DOHH2 (cell line): ENCODE results near the gene BABAM2.

ENCODE experiments used
- H3F3A ChIP-seq: fragments of 200-600 bp; sonication (generic), shearing (Covaris generic); 2 replicates; pipeline ENCODE4 v1.6.0; 2016; ENCODE audit warnings: antibody characterized with exemption, mild to moderate bottlenecking; ENCODE audit not compliant: control insufficient read depth, insufficient read depth
- H3K27ac ChIP-seq: fragments of 200-600 bp; sonication (generic); 2 replicates; pipeline ENCODE4 v1.5.1; 2014; ENCODE audit warnings: low read depth, mild to moderate bottlenecking, low read length, moderate library complexity
- H3K27me3 ChIP-seq: fragments of 200-600 bp; sonication (generic); 2 replicates; pipeline ENCODE4 v1.6.1; 2014; ENCODE audit warnings: mild to moderate bottlenecking, low read length, mixed read lengths; ENCODE audit not compliant: control insufficient read depth
- H3K36me3 ChIP-seq: fragments of 200-600 bp; sonication (generic); 2 replicates; pipeline ENCODE4 v1.6.1; 2014; ENCODE audit warnings: mild to moderate bottlenecking, low read length, moderate library complexity, mixed read lengths; ENCODE audit not compliant: control insufficient read depth
- H3K4me1 ChIP-seq: fragments of 200-600 bp; sonication (generic); 2 replicates; pipeline ENCODE4 v1.6.1; 2014; ENCODE audit warnings: mild to moderate bottlenecking, low read length, mixed read lengths; ENCODE audit not compliant: control insufficient read depth
- H3K4me2 ChIP-seq: fragments of 200-600 bp; sonication (generic); 2 replicates; pipeline ENCODE4 v1.6.0; 2014; ENCODE audit warnings: mild to moderate bottlenecking, low read length, moderate library complexity
- H3K4me3 ChIP-seq: fragments of 200-600 bp; sonication (generic); 2 replicates; pipeline ENCODE4 v1.5.1; 2014; ENCODE audit warnings: mild to moderate bottlenecking, low read length, mixed read lengths
- H3K79me2 ChIP-seq: fragments of 200-600 bp; sonication (generic); 2 replicates; pipeline ENCODE4 v1.6.1; 2014; ENCODE audit warnings: mild to moderate bottlenecking, low read length, mixed read lengths; ENCODE audit not compliant: control insufficient read depth
- H3K9me2 ChIP-seq: fragments of 200-600 bp; sonication (generic); replicated peaks from 2 replicates; pipeline ENCODE4 v1.6.1; 2014; ENCODE audit warnings: mild to moderate bottlenecking, low read length, mixed read lengths; ENCODE audit not compliant: control insufficient read depth
- H3K9me3 ChIP-seq: fragments of 200-600 bp; sonication (generic); 2 replicates; pipeline ENCODE4 v1.6.1; 2014; ENCODE audit warnings: antibody characterized with exemption, low read length, mixed read lengths; ENCODE audit not compliant: control insufficient read depth, insufficient read depth
- H4K20me1 ChIP-seq: fragments of 200-600 bp; sonication (generic); 2 replicates; pipeline ENCODE4 v1.6.0; 2014; ENCODE audit warnings: low read depth, mild to moderate bottlenecking, antibody characterized with exemption, low read length, moderate library complexity; ENCODE audit not compliant: control insufficient read depth, insufficient read depth
- EZH2phosphoT487 ChIP-seq: fragments of 200-600 bp; sonication (generic); IDR thresholded peaks from 2 replicates; pipeline ENCODE4 v1.6.1; 2017; ENCODE audit warnings: borderline replicate concordance, mild to moderate bottlenecking, antibody characterized with exemption, low read length, moderate library complexity, mixed read lengths
- TF ChIP-seq, protein P1 (sequence below): fragments of 200-600 bp; sonication (generic); IDR thresholded peaks from one replicate; pipeline ENCODE4 v1.5.1; 2014; ENCODE audit warnings: antibody characterized with exemption, mild to moderate bottlenecking, low read depth, low read length; ENCODE audit not compliant: poor library complexity, severe bottlenecking

Gene BABAM2

DNA sequence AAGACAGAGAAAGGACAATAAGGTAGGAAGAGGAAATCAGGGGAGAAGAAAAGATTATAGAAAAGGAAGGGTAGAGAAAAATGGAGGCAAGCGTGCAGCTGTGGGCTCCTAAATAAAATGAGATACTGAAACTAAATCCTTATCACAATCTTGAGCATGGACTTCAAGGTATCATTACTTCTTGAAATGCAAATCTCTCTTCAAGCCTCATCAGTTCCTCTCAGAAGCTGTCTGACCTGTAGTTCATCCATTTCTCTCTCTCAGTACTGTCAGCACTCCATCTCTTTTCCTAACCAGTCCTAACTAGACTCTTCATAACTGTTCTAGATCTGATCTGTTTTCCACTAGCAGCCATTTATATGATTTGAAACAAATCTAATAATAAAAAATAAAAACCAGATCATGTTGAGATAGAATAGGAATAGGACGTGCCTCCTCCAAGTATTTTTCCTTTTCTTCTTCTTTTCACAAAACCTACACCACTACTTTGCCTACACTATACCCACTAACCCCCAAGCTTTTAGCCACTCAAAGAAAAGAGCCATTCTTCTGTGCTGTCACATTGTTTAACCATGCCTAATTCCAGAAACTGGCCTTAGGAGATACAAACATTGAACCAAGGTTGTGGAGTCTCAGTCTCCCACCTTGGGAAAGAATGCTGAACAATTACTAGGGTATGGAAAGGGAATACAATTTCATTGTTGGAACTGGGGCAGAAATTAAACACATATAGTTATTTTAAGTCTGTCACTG is 21.1 kb downstream of the BABAM2 start:
- no peak overlapping the region for H3K4me2 ChIP-seq
- TF ChIP-seq, protein P1, sequence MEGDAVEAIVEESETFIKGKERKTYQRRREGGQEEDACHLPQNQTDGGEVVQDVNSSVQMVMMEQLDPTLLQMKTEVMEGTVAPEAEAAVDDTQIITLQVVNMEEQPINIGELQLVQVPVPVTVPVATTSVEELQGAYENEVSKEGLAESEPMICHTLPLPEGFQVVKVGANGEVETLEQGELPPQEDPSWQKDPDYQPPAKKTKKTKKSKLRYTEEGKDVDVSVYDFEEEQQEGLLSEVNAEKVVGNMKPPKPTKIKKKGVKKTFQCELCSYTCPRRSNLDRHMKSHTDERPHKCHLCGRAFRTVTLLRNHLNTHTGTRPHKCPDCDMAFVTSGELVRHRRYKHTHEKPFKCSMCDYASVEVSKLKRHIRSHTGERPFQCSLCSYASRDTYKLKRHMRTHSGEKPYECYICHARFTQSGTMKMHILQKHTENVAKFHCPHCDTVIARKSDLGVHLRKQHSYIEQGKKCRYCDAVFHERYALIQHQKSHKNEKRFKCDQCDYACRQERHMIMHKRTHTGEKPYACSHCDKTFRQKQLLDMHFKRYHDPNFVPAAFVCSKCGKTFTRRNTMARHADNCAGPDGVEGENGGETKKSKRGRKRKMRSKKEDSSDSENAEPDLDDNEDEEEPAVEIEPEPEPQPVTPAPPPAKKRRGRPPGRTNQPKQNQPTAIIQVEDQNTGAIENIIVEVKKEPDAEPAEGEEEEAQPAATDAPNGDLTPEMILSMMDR: no peak
- TF ChIP-seq EZH2phosphoT487: no peak
- H3K4me3 ChIP-seq: no peak overlapping the region
- no peak overlapping the region for H3K27ac ChIP-seq
- no peaks in the 10 kb centered on the region for H3K9me2 ChIP-seq
- no peaks in the 10 kb centered on the region for H4K20me1 ChIP-seq
- H3F3A ChIP-seq: no peaks in the 10 kb centered on the region
- no peaks in the 10 kb centered on the region; the same call in 1 of the 2 replicates for H3K79me2 ChIP-seq
- H3K27me3 ChIP-seq: no peaks in the 10 kb centered on the region
- H3K9me3 ChIP-seq: no peaks in the 10 kb centered on the region
- H3K4me1 ChIP-seq: peaks cover 9% of the 10 kb centered on the region
- no peaks in the 10 kb centered on the region for H3K36me3 ChIP-seq

DNA sequence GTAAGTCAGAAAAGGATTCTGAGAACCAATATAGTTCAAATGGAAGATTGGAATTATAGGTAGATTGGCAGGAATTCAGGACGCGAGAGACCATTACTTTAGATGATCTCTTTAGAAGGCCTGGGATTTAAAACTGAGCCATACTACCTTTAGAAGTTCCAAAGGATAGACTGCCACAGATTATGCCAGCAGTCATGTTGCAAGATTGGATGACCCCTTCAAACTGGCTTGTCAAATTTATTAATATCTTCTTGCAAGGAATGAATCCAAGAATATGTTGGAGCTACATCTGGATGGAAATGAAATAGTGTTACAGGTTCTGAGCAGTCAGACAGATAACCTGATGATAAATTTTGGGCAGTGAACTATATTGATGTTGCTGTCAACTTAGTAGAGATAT is 22.0 kb downstream of the BABAM2 start:
- Histone ChIP-seq H3F3A (no peaks in the 10 kb centered on the region), H3K4me1 (peaks cover 9% of the 10 kb centered on the region), H3K27me3 (no peaks in the 10 kb centered on the region), H3K9me3 (no peaks in the 10 kb centered on the region), H3K4me3 (no peak overlapping the region), H3K79me2 (no peaks in the 10 kb centered on the region; the same call in 1 of the 2 replicates), H4K20me1 (no peaks in the 10 kb centered on the region), H3K4me2 (no peak overlapping the region), H3K9me2 (no peaks in the 10 kb centered on the region), H3K27ac (no peak overlapping the region), H3K36me3 (no peaks in the 10 kb centered on the region)
- no peak for TF ChIP-seq EZH2phosphoT487
- TF ChIP-seq, protein P1: no peak

DNA sequence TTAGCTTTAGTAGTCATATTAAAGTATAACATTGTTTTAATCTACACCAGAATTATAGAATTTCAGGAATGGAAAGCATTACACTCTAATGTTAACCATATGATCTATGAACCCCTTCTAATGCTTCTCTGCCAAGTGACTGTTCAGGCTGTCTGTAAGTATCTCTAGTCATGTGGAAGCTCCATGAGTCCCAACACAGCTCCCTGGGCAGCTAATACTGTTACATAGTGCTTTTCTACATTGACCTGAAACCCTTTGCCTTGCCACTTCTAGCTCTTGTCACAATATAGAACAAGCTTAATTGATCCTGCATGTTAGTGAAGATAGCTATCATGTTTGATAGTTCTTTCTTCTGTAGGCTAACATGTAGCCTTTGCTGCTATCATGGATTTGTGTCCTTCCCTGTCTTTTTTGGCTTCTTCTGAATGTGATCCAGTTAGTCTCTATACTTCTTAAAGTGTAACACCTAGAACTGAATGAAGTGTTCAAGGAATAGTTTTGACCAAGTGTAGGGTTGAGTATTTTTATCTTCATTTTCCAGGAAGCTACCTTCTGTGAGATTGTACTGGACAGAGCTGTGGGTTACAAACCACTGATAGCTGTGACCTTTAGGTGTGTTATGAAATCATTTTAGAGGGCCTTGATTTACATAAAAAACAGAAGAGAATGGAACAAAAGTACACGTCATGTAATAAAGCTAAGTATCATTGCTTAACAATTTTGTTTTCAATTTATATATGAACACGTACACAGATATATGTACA is 23.7 kb downstream of the BABAM2 start:
- no peak for TF ChIP-seq EZH2phosphoT487
- TF ChIP-seq, protein P1: no peak
- H3K27ac ChIP-seq: no peak overlapping the region

More for the DNA sequence above, 23.7 kb downstream of the BABAM2 start:
- Histone ChIP-seq H3K9me2 (no peaks in the 10 kb centered on the region), H3K79me2 (no peaks in the 10 kb centered on the region), H3K9me3 (no peaks in the 10 kb centered on the region), H4K20me1 (no peaks in the 10 kb centered on the region), H3K4me2 (no peak overlapping the region), H3K4me1 (peaks cover 9% of the 10 kb centered on the region), H3K27me3 (no peaks in the 10 kb centered on the region), H3K36me3 (no peaks in the 10 kb centered on the region), H3F3A (no peaks in the 10 kb centered on the region), H3K4me3 (no peak overlapping the region)
